Measurements from ENCODE around the gene ALG1.
"Not testable (repeated sequence)": the region's sequence is repeated elsewhere in the genome, so short reads cannot be mapped to it uniquely, and the experiment has no call there.

ALG1 gene

GRCh38 chr16:5071681-5072333 lies at the start of gene ALG1:
Gene ALG1, plus strand, starts transcription at chr16:5071843. Its CDS starts 7 bp downstream, at chr16:5071850.
- peak; percentile 77 for DNase-seq (ENCODE audit: low read depth)

- no peak for DNase-seq (ENCODE audit: low read depth)
Observed at GRCh38 chr16:5022521-5022920, 49.1 kb upstream of the ALG1 start.

- DNase-seq (ENCODE audit: low read depth) = no peak
Observed at GRCh38 chr16:5024632-5025031, 47.0 kb upstream of the ALG1 start.

- DNase-seq (ENCODE audit: low read depth) = no peak
Observed at GRCh38 chr16:5025171-5025632, 46.4 kb upstream of the ALG1 start.

GRCh38 chr16:5026664-5027063 lies 45.0 kb upstream of the ALG1 start:
- DNase-seq (ENCODE audit: low read depth) = no peak

- no peak for DNase-seq (ENCODE audit: low read depth)
Observed at GRCh38 chr16:5027086-5027485, 44.6 kb upstream of the ALG1 start.

- no peak for DNase-seq (ENCODE audit: low read depth)
Observed at GRCh38 chr16:5027575-5028235, 43.9 kb upstream of the ALG1 start.

GRCh38 chr16:5028950-5029475 lies 42.6 kb upstream of the ALG1 start:
- no peak for DNase-seq (ENCODE audit: low read depth)

GRCh38 chr16:5030251-5030870 lies 41.3 kb upstream of the ALG1 start:
- no peak for DNase-seq (ENCODE audit: low read depth)

GRCh38 chr16:5031601-5032000 lies 40.0 kb upstream of the ALG1 start:
- no peak for DNase-seq (ENCODE audit: low read depth)

GRCh38 chr16:5032748-5033167 lies 38.9 kb upstream of the ALG1 start:
- DNase-seq (ENCODE audit: low read depth) = no peak

- DNase-seq (ENCODE audit: low read depth) = peak; percentile 72
Observed at GRCh38 chr16:5033256-5034166, 38.1 kb upstream of the ALG1 start, which contains the start of gene NAGPA. Gene NAGPA, minus strand, starts transcription at chr16:5033935. Its CDS starts 21 bp downstream, at chr16:5033914.

GRCh38 chr16:5034167-5034523 lies 37.5 kb upstream of the ALG1 start:
- no peak for DNase-seq (ENCODE audit: low read depth)

GRCh38 chr16:5035909-5036227 lies 35.8 kb upstream of the ALG1 start:
- DNase-seq (ENCODE audit: low read depth) = no peak

- no peak for DNase-seq (ENCODE audit: low read depth)
Observed at GRCh38 chr16:5036228-5037156, 35.2 kb upstream of the ALG1 start.

- no peak for DNase-seq (ENCODE audit: low read depth)
Observed at GRCh38 chr16:5040451-5040850, 31.2 kb upstream of the ALG1 start.

- DNase-seq (ENCODE audit: low read depth) = no peak
Observed at GRCh38 chr16:5041600-5042133, 30.0 kb upstream of the ALG1 start.

- no peak for DNase-seq (ENCODE audit: low read depth)
Observed at GRCh38 chr16:5042574-5043171, 29.0 kb upstream of the ALG1 start.

GRCh38 chr16:5044011-5044540 lies 27.6 kb upstream of the ALG1 start:
- DNase-seq (ENCODE audit: low read depth) = no peak

GRCh38 chr16:5044581-5044980 lies 27.1 kb upstream of the ALG1 start:
- not testable (repeated sequence) for DNase-seq (ENCODE audit: low read depth)

Data from stimulated activated CD8-positive, alpha-beta memory T cell treated with anti-CD3 and anti-CD28 coated beads, Interleukin-15, amount 100 ng/mL, for 1 hour (primary cell).